HG03354 (cell line): ENCODE data around the gene SLC39A11.

Experiments used
- ATAC-seq: cut with Tn5 transposase; IDR thresholded peaks from one replicate; pipeline ENCODE4 v1.9.1; 2021; ENCODE audit warnings: mild to moderate bottlenecking; ENCODE audit not compliant: unreplicated experiment, poor library complexity, severe bottlenecking

Gene SLC39A11

GRCh38 chr17:72862276-72862999 lies 230.1 kb downstream of the SLC39A11 start:
- ATAC-seq, result no peak

DNA sequence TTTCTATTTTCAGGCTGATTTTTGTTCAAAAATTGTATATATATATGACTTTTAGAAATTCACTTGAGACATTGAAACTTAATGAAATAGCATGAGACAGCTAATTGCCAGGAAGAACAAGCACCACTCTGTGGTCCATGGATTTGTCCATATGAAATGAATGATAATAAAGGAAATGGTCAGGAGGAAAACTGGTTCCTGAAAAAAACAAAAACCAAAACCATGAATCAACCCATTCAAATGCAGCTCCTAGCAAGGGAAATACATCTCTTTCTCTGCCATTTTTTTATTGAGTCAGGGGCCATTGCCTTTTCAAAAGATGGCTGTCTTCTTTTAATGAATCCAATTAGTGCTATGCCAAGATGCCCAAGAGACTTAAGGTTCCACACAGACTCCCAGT lies 230.7 kb downstream of the SLC39A11 start:
- ATAC-seq, result no peak

DNA sequence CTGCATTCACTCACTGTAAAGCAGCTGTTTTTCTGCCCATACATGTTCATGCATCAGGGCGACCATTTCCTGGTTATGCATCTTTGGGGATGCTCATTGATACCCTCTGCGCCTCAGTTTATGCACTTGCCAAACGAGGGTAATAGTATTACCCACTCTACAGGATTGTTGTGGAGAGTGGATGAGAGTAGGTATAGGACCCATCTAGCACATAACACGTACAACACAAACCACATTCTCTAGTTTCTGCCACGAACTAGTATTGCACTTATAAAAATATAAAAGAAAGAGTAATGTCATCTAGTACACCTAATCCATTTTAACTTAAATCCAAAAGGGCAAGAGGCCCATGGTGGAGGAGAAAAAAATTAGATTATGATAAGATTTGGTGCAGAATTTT lies 231.7 kb downstream of the SLC39A11 start:
- no peak for ATAC-seq

GRCh38 chr17:72858826-72859495 lies 233.5 kb downstream of the SLC39A11 start:
- ATAC-seq, result no peak

DNA sequence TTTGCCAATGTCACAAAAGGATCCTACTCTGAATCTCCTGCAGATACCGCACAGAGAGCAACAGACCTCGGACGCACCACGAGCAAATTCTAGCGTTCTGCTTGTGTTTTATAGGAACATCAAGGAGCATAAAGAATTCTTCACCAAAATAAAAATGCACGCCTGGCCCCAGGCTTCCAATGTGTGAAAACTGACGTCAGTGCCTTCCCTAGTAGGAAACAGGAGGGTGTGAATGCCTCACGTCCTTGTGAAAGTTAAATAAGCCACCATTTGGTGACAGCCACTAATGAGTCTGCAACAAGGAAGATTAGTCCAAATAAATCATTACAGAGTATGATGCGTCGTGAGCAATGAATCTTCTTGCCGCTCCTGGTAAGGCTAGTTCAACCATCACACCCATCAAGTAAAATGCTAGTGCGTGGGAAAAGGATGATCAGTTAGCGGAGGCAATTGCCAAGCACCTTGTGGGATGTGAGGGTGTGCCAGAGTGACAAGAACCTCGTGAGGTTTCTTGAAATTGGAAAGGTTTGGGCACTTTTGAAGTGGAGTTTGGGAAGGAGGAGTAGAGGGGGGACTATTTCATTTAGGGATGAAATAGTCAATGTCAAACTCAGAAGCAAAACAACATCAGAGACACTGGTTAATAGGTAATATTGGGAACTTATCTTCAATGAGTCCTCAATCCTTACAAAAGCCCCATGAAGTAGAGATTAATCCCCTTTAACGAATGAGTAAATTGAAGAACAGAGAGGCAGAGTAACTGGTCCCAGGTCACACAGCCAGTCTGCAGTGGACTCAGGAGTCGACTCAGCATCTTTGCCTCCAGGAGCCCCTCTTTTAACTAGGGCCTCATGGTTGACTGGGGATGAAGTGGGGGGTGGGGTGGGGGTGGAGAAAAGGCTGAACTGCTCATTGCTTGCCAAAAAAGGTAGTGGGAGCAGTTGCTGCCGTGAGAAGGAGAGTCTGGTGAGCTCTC lies 238.8 kb downstream of the SLC39A11 start:
- ATAC-seq, result no peak

DNA sequence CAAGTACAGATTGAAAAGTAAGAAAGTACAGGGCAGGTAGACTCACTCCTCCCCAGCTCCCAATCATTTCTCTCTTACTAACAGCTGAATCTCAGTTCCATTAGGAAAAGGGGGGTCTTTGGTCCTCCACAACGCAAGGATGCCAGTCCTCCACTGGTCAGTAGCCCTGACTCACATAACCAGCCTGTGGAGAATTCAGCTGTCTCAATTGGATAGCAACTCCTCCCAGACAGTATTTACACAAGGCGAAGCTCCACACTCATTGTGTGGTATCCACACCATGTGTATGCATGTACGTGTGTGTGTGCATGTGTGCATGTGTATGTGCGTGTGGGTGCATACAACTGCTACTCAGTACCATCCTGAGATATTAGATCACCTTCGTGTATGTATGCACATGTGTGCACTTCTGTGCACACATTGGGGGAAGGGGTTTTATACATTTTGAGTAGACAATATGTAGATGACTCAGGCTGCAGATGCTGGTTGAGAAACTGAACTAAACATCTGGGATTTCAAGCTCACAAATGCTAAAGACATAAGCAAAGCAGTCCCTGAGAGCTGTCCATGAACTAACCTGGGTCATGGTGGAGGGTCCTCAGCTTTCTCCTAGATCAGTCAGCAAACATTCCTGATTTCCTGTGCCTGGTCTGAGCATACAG lies 240.1 kb downstream of the SLC39A11 start:
- ATAC-seq, result no peak

- ATAC-seq, result no peak
Observed at GRCh38 chr17:72850410-72851118, 241.9 kb downstream of the SLC39A11 start.

- no peak for ATAC-seq
Observed at GRCh38 chr17:72846399-72846798, 246.1 kb downstream of the SLC39A11 start.

GRCh38 chr17:72843591-72843990 lies 248.9 kb downstream of the SLC39A11 start:
- ATAC-seq, result no peak

GRCh38 chr17:72840019-72840418 lies 252.5 kb downstream of the SLC39A11 start:
- ATAC-seq, result no peak

DNA sequence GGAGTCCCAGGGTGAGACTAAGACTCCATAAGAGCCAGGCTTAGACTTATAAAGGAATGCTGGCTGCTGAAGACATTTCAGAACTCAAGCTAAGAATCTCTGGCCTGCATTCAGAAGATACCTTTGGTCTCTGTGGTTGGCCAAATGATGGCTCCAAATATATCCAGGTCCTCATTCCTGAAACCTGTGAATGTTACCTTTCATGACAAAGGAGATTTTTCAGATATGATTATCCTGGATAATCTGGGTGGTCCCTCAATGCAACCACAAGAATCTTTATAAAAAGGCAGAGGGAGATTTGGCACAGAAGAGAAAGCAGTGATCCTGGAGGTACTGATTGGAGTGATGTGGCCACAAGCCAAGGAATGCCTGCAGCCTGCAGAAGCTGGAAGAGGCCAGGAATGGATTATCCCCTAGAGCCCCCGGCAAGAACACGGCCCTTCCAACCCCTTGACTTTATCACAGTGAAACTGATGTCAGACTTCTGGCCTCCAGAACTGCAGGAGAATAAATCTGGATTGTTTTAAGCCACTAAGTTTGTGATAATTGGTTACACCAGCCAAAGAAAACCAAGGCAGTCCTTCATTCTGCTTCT lies 253.3 kb downstream of the SLC39A11 start:
- no peak for ATAC-seq

- ATAC-seq, result no peak
Observed at GRCh38 chr17:72838581-72838980, 253.9 kb downstream of the SLC39A11 start.

- no peak for ATAC-seq
Observed at GRCh38 chr17:72838068-72838467, 254.4 kb downstream of the SLC39A11 start.

- ATAC-seq, result no peak
Observed at GRCh38 chr17:72837335-72837734, 255.2 kb downstream of the SLC39A11 start.

GRCh38 chr17:72833128-72833765 lies 259.2 kb downstream of the SLC39A11 start:
- no peak for ATAC-seq

GRCh38 chr17:72832306-72832705 lies 260.2 kb downstream of the SLC39A11 start:
- no peak for ATAC-seq

DNA sequence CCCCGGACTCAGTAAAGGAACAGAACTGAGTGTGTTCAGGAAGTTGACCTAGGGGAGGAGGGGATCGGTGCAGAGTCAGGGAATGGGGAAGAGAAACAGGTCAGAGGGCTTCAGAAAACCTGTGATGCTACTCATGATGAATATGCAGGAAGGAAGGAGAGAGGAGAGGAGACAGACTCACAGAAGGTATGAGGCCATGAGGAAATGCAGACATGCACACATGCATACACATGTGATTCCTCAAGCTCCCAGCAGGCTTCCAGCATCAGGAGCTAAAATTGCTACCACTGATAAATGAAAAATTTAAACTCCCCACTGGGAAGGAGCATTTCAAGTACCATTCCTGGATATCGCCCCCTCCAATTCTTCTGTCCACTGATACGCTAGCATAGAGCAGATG lies 262.6 kb downstream of the SLC39A11 start:
- ATAC-seq, result no peak

GRCh38 chr17:72826602-72827001 lies 265.9 kb downstream of the SLC39A11 start:
- ATAC-seq, result no peak
